ENCODE data around the gene ATL1.
A peak's percentile ranks its signal among the peaks of the same experiment; 100 is the strongest.
"Not testable (repeated sequence)": the region's sequence is repeated elsewhere in the genome, so short reads cannot be mapped to it uniquely, and the experiment has no call there.

ATL1 gene

DNA sequence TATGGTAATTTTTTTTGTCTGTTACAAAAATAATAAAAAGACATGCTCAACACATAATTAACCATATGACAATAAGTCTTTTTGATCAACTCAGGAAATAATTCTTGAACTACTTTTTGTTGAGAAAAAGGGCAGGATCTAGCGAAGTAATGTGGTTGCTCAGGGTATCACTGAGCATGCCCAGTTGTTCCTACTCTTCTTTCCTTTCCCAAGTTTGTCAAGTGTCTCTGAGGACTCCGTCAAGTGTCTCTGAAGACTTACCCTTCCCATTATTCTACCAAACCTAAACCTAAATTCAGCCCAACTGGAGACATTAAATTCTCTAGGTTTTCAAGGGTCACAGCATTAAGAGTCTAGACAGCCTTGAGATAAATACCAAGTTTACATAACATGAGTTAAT is 104.6 kb downstream of the ATL1 start:
- DNase-seq: not testable (repeated sequence)

DNA sequence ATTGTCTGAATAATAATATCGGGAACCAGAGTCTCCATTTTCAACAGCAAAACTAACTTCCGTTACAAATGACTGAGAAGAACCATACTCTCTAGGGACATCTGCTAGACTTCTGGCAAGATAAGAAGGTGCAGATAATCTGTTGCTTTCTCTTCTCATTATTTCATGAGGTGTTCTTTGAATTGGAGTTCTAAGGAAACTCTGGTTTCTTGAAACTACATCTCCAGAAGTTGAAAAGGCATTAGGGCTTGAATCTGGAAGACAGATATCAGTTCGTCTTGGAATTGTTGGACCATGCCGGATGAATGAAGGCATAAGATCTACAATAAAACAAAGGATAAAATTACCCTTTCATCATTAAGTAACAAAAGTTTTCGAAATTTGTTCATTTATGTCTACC is 105.4 kb downstream of the ATL1 start:
- not testable (repeated sequence) for DNase-seq

DNA sequence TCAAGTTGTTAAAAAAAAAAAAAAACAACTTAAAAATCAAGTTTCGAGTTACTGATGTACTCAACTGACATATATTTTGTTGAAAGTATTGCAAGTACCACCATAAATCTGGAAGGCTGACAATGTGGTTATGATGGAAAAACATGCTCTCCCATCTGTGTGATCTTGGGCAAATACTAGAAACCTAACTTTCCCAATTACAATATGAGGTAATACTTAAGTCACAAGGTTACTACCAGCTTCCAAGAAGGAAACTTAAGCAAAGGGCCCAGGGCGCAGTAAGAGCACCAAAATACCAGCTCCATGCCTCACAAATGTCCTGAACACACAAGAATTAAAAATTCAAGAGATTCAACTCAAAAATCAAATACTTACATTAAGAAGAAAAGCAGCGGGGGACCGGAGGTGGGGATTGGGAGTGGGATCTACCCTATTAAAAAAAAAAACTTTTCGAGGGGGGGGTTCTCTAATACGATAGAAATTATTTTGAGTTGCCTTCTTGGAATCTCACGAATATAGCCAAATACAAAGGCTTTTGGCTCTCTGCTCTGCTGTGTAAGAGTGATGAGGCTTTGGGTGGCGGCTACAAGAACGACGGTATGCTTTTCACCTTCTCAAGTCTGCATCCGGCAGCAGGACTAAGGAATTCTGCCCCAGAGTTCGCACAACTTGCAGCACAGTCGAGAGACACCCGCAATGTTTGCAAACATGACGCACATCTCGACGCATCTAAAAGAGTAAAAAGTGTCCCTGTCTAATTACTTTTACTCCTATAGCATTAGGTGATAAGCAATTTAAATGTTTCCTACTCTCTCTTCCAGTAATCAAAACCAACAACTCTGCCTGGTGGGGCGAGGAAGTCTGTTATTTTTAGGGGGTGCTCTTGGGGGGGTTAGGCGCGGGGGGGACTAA is 107.1 kb downstream of the ATL1 start:
- peak; percentile 41 for DNase-seq

DNA sequence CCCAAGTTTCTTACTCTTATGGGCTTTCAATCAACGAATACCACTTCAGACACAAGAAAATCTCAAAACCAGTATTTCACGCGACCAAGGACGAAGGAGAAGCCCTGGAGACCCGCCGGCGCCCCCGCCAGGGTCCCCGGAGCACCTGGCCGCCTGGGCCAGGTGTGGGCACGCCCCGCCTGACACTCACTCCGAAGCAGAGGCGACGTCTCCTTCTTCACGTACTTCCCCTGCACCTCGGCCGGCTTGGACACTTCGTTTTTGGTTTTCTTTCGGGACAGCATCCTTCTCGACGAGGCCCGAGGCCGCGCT is 107.7 kb downstream of the ATL1 start:
- DNase-seq: peak; percentile 60

DNA sequence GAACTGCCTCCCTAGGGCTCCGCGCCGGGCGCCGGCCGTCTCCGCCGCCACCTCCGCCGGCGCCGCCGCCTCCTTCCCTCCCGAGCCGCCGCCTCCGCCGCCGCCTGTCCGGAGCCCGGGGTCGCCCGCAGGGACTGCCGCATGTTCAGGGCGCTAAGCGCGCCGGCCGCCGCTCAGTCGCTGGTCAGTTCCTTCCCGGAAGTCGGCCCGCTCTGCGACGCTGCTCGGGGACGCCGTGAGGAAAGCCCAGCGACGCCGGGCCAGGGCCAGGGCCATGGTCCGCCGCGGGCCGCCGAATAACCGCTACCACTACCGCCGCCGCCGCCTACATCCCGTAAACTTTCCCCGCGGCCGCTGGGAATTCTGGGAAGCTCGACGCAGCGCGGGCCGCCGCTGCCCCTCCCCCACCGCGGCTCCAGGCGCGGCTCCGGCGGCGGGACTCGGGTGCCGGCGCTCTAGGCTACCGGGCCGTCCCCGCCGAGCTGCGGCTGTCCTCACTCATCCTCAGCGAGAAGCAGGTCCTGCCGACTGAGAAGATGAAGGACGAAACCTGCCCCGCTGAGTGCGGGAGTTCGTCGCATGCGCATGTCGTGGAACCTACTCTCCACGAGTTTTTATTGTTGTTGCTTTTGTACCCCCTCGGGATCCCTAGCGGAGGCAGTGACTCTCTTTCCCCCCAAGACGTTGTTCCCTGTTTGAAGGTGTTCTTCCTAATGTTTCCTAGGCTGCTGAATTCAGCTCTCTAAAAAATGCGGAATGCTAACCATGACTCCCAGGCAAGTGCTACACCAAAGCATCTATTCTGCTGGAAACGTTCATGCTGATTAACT is 108.3 kb downstream of the ATL1 start, which contains the start of gene SAV1:
Gene SAV1, minus strand, starts transcription at position 311 of the 830 bp plus-strand sequence. CDS start 339 bp downstream, outside the sequence.
- DNase-seq: peak; percentile 85

DNA sequence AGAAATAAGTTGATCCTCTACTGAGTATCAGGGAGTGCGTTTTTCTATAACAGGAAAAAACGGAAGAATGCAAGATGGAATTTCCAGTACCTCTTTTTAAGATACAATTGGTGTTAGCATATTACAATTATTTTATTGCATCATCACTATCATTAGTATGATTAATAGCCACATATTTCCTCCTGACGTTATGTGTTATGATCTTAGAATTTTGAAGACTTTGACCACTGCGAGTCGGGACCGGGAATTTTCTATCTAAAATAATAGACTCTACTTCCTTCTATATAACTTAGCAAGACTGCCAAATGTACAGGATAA is 108.8 kb downstream of the ATL1 start:
- no peak for DNase-seq

DNA sequence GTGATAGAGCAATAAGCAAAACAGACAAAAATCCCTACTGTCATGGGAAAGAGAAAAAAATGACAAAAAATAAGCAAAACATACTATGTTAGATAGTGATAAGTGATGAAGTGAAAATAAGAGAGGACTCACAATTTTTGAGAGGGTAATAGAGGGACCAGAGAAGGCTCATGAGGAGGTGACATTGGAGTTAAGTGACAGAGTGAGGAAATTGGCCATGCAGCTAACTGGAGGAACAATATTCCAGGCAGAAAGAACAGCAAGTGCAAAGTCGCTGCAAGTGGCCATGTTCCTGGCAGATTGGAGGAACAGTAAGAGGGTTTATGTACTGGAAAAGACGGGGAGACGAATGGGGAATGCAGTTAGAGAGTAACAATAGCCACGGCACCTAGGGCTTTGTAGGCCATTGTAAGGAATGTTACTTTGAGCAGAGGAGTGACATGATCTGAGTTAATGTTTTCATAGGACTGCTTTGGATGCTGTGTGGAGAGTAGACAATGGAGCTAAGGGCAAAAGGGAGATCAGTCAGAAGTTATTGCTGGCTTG is 109.6 kb downstream of the ATL1 start:
- DNase-seq: no peak

DNA sequence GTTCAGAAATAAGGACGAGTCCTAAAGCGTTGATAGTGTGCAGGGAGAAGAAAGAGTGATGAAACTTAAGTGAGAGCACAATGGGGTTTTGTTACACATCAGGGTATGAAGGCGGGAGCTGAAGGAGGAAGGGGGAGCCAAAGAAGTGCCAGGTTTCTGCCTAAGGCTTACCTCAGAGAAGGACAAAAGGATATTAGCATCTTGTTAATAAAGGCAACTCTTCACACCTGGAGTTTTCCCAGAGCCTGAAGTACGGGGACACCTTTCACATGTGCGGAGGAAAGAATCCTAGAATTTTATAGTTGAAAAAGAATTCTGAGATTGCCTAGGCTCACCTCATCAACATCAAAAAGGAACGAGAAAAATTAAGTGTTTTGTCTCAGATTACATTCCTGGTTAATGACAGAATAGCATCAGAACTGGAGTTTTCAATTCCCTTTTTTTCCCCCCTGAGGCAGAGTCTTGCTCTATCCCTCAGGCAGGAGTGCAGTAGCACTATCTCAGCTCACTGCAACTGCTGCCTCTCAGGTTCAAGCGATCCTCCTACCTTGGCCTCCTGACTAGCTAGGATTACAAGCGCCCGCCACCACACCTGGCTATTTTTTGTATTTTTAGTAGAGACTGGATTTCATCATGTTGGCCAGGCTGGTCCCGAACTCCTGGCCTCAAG is 110.4 kb downstream of the ATL1 start:
- DNase-seq: no peak

DNA sequence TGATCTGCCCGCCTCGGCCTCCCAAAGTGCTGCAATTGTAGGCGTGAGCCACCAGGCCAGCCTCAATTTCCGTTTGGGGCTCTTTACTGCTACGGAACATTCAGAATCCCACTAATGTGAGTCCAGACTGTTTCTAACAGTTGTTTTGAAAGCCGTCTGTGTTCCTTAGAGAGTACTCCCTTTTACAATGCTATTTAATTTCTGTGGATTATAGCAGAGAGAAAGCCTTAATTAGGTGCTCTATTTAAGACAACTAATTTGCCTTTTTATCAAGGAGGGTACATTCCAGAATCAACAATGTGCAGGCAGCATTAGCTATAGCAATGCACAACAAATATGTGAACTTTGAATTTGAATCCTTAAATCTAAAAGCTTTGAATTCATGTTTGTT is 110.9 kb downstream of the ATL1 start:
- no peak for DNase-seq

DNA sequence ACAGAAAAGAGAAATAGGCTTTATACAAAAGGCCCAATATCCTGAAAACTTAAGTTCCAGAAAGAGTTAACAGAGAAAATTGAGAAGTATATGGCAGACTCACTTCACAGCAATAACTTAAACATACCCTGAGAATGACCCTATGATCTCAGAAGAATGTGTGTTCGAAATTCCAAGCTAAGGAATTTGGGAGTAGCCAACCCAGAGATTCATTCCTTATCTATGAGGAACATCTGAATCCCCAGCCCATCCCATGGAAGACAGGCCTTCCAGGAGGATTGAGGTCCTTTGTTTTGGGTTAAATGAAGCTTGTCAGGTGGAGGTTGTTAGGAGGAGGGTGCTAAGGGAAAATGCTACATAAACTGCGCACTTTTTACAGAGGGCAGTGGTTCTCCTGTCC is 115.7 kb downstream of the ATL1 start:
- no peak for DNase-seq

DNA sequence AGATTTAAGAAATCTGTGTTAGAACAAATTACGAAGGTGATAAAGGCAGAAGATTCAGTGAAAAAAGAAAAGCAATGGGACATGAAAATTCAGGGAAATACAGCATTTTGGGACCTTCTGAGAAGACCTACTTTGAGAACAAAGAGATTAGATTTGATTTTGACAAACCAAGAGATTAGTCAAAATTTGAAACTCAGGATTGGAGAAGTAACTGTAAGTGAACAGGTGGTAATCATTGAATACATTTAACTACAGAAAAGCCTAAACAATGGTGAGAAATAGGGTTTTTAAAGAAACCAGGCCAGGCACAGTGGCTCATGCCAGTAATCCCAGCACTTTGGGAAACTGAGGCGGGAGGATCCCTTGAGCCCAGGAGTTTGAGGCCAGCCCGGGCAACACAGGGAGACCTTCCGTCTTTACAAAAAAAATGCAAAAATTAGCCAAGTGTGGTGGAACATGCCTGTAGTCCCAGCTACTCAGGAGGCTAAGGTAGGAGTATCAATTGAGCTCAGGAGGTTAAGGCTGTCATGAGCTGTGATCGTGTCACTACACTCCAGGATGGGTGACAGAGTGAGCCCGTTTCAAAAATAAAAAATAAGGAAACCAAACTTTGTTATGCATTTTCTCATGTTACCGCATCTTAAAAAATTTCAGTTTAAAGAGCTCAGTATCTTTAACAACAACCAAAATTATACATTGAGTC is 117.0 kb downstream of the ATL1 start:
- DNase-seq: no peak

DNA sequence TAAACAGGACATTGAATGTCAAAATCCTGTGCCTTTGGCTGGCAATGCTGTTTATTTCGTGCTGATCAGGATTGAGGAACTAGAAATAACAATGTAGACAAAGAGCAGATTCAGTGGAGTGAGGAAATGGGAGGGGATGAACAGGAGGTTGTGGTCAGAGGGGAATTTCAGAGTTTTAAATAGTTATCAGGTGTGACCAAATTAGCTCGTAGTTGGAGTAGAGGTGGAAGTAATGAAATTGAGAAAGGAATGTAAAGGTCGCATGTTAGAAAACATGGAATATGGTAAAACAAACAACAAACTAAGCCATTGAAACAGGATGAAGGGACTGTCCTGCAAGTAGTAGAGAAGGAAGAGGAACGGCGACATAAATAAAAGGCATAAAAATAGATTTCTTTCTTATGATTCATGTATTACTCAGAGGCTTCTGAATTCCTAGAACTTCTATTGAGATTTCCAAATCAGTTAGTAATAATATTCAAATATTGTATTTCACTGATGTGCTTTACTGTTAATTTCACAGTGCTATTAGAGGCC is 117.7 kb downstream of the ATL1 start:
- DNase-seq: no peak

DNA sequence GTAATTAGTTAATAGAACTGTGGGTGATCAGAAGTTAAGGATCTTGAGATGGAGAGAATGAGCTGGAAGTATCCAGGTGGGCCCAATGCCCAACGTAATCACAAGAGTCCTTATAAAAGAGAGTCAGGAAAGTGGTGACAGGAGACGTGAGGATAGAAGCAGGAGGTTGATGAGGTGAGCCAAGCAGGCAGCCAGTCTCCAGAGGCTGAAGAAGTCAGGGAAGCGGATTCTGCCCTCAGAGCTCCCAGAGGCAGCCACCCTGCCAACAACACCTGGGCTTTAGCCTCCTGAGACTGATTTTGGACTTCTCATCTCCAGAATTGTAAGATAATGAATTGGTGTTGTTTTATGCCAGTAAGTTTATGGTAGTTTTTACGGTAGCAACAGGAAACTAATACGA is 118.2 kb downstream of the ATL1 start:
- DNase-seq: no peak

DNA sequence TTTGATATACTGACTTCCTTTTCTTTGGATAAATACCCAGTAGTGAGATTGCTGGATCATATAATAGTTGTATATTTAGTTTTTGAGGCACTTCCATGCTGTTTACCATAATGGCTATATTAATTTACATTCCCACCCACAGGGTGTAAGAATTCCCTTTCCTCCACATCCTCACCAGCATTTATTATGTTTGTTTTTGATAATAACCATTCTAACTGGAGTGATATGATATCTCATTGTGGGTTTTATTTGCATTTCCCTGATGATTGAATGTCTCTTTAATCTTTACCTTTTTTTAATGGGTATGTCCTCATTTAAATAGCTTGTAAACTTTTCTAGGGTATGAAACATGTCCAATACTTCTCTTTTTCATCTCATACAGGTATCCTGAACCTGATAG is 119.7 kb downstream of the ATL1 start:
- peak; percentile 81 for DNase-seq

All from NCI-H526 treated with DMSO at 0.1 percent for 48 hours (cell line).